ENCODE results near the gene MACROD2. TPM values are rescaled to one million over a fixed set of nuclear protein-coding genes. Genes with fewer than 3 reads are reported as not detected.
A peak's percentile ranks its signal among the peaks of the same experiment; 100 is the strongest.

MACROD2 gene
- total and polyA plus RNA-seq, 2 donors (not counting 1 experiment from before 2014, with no cell fraction given) = 5.3 to 6.7 TPM

- peak; percentile 83 for DNase-seq
- WGBS (ENCODE audit: insufficient coverage) = no CpG with 5 or more reads among the region's 8 CpGs
These were observed 1927.9 kb downstream of the MACROD2 start for GRCh38 chr20:15923030-15923776.

More at GRCh38 chr20:15923030-15923776, 1927.9 kb downstream of the MACROD2 start:
- no peaks in the 10 kb centered on the region for H3K27me3 ChIP-seq (replicated peaks in 1 of 4; ENCODE audit: control extremely low read depth in 1 of 4, control insufficient read depth in 3 of 4, insufficient read depth in 4 of 4, low read length in 3 of 4)
- intact Hi-C loops (cut with micrococcal nuclease) = loop anchor here (1.0 to 10.0 kb wide), 5 partner anchors 64 to 235 kb away; no protein-coding TSS in a partner anchor
- Mint-ChIP-seq H3K27ac (peak overlapping the region; percentile 84), H3K9me3 (ENCODE audit: insufficient read depth) (no peaks in the 10 kb centered on the region), H3K4me3 (peak overlapping the region; percentile 40), H3K4me1 (peaks cover 61% of the 10 kb centered on the region), H3K27me3 (no peaks in the 10 kb centered on the region)
- ATAC-seq (ENCODE audit: low read depth) = peak; percentile 70
- H3K36me3 ChIP-seq (replicated peaks in 1 of 2; ENCODE audit: control extremely low read depth in 1 of 2, control insufficient read depth in 1 of 2, extremely low read depth in 1 of 2, insufficient read depth in 2 of 2, low read length in 1 of 2) = no peaks in the 10 kb centered on the region
- H3K79me2 ChIP-seq (ENCODE audit: control insufficient read depth, insufficient read depth, low read length) = peaks cover 16% of the 10 kb centered on the region
- CTCF ChIA-PET = interaction anchor here (1.7 kb wide), 1 partner anchor 214 kb away, joined by 6 read pairs; no protein-coding TSS in a partner anchor
- H3K9me3 ChIP-seq (ENCODE audit: control extremely low read depth in 1 of 3, control insufficient read depth in 2 of 3, insufficient read depth in 1 of 3, low read length in 2 of 3) = no peaks in the 10 kb centered on the region
- H3K9ac ChIP-seq (ENCODE audit: low read length) = peak overlapping the region; percentile 45
- TF ChIP-seq EZH2 (IDR thresholded peaks at IDR 0.05; ENCODE audit: borderline replicate concordance, insufficient read depth, low read depth, low read length, poor library complexity, severe bottlenecking) (no peak), CTCF (IDR thresholded peaks at IDR 0.05) (no peak)
- H3K27ac ChIP-seq (ENCODE audit: low read length in 2 of 2) = peak overlapping the region; percentile 71 to 88
- H4K20me1 ChIP-seq (ENCODE audit: control insufficient read depth, insufficient read depth, low read length, poor library complexity, severe bottlenecking) = no peaks in the 10 kb centered on the region
- H3K4me1 ChIP-seq (ENCODE audit: control insufficient read depth in 2 of 2, insufficient read depth in 2 of 2, low read length in 2 of 2) = peaks cover 59 to 63% of the 10 kb centered on the region in 2 donors
- POLR2A ChIA-PET = no interaction called here
- peak overlapping the region; percentile 73 for H3K4me2 ChIP-seq (replicated peaks; ENCODE audit: low read depth, low read length, poor library complexity, severe bottlenecking)
- peak overlapping the region; percentile 35 for H2AFZ ChIP-seq (ENCODE audit: insufficient read depth, low read depth, low read length, poor library complexity, severe bottlenecking)
- peak overlapping the region; percentile 9 to 55 (median 28) for H3K4me3 ChIP-seq (ENCODE audit: control extremely low read depth in 1 of 5, extremely low read depth in 1 of 5, insufficient read depth in 1 of 5, low read depth in 2 of 5, low read length in 4 of 5)
